Type B pancreatic cell (in vitro differentiated cells): ENCODE data around the gene ABCC11. TPM values are rescaled to one million over a fixed set of nuclear protein-coding genes. Genes with fewer than 3 reads are reported as not detected.

Source experiments
- DNase-seq: peaks from one replicate; pipeline ENCODE4 v3.0.0; 2021; ENCODE audit warnings: mixed read lengths; ENCODE audit not compliant: unreplicated experiment; ENCODE audit errors: extremely low spot score
- H3K27ac Mint-ChIP-seq: 2 replicates; pipeline ENCODE4 v1.8.0; 2021; ENCODE audit warnings: mild to moderate bottlenecking, mixed read lengths
- H3K27me3 Mint-ChIP-seq: 2 replicates; pipeline ENCODE4 v1.8.0; 2021; ENCODE audit warnings: mixed read lengths
- H3K36me3 Mint-ChIP-seq: 2 replicates; pipeline ENCODE4 v1.8.0; 2021; ENCODE audit warnings: mixed read lengths
- H3K4me1 Mint-ChIP-seq: one replicate; pipeline ENCODE4 v1.8.0; 2021; ENCODE audit warnings: mixed read lengths; ENCODE audit not compliant: unreplicated experiment
- H3K4me3 Mint-ChIP-seq: 2 replicates; pipeline ENCODE4 v1.8.0; 2021; ENCODE audit warnings: mild to moderate bottlenecking, mixed read lengths
- H3K9me3 Mint-ChIP-seq: 2 replicates; pipeline ENCODE4 v1.8.0; 2021; ENCODE audit warnings: mixed read lengths
- total RNA-seq: library from RNA; stranded (reverse); gene quantifications from 2 replicates; pipeline ENCODE4 v1.2.1, GENCODE V29; 2021; ENCODE audit warnings: low replicate concordance
- TF ChIP-seq, protein P1 (sequence below): fragments of 200-600 bp; sonication (generic); conservative IDR thresholded peaks from 2 replicates; pipeline ENCODE4 v1.5.0; 2021; ENCODE audit warnings: antibody characterized with exemption, mild to moderate bottlenecking

The ABCC11 gene
- total RNA-seq, 1 donor from 2014 or later, result 0.07 TPM

DNA sequence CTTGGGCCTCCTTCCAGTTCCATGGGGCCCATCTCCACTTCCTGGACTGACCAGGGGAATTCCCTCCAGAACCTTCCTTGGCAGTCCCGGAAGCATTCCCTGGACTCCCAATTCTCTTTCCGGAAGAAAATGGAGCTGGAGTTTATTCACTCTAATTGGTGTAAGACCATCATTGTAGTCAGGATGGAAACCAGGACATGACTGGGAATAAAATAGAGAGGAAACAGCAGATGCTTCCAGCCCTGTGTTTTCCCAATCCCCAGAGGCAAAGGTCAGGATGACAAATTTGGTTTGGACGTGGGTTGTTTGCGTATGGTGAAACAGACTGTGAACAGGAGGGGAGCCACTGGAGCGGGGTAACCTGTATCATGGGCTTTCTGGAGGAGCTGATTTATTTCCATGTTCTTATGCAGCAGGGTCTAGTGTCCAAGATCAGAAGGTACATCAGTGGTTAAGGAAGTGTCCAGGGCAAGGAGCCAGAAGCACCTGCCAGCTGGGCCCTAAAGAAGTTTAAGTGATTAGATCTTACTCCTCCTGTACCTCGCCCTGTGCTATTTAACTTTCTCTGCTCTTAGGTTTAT lies 11.7 kb downstream of the ABCC11 start:
- Mint-ChIP-seq H3K27ac (no peak overlapping the region), H3K9me3 (no peaks in the 10 kb centered on the region), H3K27me3 (no peaks in the 10 kb centered on the region), H3K4me3 (no peak overlapping the region), H3K36me3 (no peaks in the 10 kb centered on the region), H3K4me1 (no peaks in the 10 kb centered on the region)
- TF ChIP-seq, protein P1, sequence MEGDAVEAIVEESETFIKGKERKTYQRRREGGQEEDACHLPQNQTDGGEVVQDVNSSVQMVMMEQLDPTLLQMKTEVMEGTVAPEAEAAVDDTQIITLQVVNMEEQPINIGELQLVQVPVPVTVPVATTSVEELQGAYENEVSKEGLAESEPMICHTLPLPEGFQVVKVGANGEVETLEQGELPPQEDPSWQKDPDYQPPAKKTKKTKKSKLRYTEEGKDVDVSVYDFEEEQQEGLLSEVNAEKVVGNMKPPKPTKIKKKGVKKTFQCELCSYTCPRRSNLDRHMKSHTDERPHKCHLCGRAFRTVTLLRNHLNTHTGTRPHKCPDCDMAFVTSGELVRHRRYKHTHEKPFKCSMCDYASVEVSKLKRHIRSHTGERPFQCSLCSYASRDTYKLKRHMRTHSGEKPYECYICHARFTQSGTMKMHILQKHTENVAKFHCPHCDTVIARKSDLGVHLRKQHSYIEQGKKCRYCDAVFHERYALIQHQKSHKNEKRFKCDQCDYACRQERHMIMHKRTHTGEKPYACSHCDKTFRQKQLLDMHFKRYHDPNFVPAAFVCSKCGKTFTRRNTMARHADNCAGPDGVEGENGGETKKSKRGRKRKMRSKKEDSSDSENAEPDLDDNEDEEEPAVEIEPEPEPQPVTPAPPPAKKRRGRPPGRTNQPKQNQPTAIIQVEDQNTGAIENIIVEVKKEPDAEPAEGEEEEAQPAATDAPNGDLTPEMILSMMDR, result no peak
- no peak for DNase-seq

DNA sequence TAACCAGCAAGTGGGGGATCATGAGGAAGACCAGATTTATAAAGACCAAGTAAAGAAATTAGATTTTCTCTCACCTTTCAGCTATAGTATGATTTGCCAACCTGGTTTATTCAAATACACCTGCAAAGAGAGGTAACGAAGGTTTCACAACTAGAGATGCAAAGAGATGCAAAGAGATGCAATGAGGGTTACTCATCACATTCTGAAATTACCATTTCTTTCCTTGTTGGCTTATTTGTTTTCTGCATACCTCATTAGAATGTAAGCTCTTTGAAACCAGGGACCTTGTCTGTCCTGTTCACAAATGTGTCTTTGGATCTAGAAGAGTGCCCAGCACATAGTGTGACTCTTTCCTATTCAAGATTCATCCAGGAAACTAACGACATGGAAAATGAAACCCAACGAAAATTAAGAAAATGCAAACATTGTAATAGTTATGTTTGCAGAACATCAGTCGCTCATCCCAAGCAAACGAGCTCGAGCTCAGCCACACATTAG lies 12.2 kb downstream of the ABCC11 start:
- Mint-ChIP-seq H3K9me3 (no peaks in the 10 kb centered on the region), H3K4me1 (no peaks in the 10 kb centered on the region), H3K36me3 (no peaks in the 10 kb centered on the region), H3K27me3 (no peaks in the 10 kb centered on the region), H3K27ac (no peak overlapping the region), H3K4me3 (no peak overlapping the region)
- TF ChIP-seq, protein P1, result no peak
- no peak for DNase-seq

DNA sequence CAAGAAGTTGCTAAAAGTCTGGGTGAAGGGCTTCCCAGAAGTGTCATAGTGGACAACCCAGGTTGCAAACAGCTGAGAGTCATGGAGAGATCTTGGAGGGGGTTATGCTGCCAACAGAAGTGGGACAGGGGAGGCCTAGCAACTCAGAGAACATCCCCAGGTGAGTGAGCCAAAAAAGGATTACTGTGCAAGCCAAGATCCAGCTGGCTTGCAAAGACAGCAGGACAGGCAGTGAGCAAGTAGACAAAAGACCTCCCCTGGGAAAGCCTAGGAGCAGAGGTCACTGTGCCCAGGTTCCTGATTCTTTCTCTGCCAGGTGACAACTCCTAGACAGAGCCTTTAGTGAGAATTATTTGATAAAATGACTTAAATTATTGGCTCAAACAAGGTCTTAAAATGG lies 12.7 kb downstream of the ABCC11 start:
- Mint-ChIP-seq H3K27ac (no peak overlapping the region), H3K4me1 (no peaks in the 10 kb centered on the region), H3K27me3 (no peaks in the 10 kb centered on the region), H3K4me3 (no peak overlapping the region), H3K36me3 (no peaks in the 10 kb centered on the region), H3K9me3 (no peaks in the 10 kb centered on the region)
- DNase-seq, result no peak
- TF ChIP-seq, protein P1, result no peak

DNA sequence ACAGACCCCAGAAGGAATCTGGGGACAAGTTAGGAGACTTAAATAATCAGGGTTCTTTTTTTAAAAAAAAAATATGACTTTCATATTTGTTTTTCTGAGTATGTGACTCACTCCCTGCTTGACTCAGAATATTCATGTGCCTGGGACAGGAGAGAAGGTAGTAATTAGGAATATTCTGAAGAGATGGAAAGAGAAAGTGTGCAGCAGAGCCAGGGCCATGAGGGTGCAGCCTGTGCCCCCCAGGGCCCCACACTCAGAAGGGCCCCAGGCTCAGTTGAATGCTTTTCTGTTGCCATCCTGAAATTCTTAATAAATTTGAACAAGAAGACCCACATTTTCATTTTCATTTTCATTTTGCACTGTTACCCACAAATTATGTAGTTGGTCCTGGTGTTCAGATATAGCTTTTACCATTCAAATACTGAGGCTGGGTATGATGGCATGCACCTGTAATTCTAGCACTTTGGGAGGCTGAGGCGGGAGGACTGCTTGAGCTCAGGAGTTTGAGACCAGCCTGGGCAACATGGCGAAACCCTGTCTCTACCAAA lies 14.8 kb downstream of the ABCC11 start:
- no peak for DNase-seq
- H3K9me3 Mint-ChIP-seq, result no peaks in the 10 kb centered on the region
- no peaks in the 10 kb centered on the region for H3K36me3 Mint-ChIP-seq
- H3K27me3 Mint-ChIP-seq, result no peaks in the 10 kb centered on the region
- TF ChIP-seq, protein P1, result no peak
- H3K4me1 Mint-ChIP-seq, result no peaks in the 10 kb centered on the region
- no peak overlapping the region for H3K27ac Mint-ChIP-seq
- H3K4me3 Mint-ChIP-seq, result no peak overlapping the region

DNA sequence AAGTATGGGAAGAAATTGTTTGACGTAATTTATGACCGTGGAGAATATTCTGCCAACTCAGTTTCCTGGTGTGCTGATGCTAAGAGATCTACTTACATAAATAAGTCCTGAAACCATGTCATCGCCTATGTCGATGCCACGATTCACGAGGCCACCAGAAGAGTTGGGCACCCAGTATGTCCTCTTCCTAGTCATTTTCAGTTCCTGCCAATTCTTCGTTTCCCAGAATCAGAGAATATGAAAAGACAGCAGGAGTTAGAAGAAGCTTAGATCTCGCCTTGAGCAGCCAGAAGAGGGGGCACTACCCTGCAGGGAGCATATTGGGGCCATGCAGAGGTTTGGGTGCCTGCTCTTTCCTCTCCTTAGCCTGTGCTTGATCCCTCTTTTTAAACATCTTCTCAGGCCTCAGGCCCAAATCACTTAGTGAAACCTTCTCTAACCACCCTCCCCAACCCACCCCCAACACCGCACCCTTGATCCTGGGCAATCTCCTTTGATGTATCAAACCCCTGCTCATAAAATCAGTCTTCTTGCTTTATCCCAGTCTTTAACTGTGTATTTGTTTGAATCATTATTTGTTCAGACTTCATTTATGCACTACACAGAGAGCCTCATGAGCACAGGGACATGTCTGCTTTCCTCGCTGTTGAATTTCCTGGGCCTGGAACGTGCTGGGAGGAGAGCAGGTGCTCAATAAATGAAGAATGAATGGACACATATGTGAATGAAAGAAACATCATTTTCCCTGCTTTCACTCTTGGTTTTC lies 15.4 kb downstream of the ABCC11 start:
- H3K9me3 Mint-ChIP-seq, result no peaks in the 10 kb centered on the region
- H3K27me3 Mint-ChIP-seq, result no peaks in the 10 kb centered on the region
- TF ChIP-seq, protein P1, result peak; percentile 68
- no peak for DNase-seq
- H3K27ac Mint-ChIP-seq, result no peak overlapping the region
- H3K36me3 Mint-ChIP-seq, result no peaks in the 10 kb centered on the region
- H3K4me3 Mint-ChIP-seq, result no peak overlapping the region
- no peaks in the 10 kb centered on the region for H3K4me1 Mint-ChIP-seq
